Measurements from ENCODE around the gene SLC6A18. TPM values are rescaled to one million over a fixed set of nuclear protein-coding genes. Genes with fewer than 3 reads are reported as not detected.

The SLC6A18 gene
- total RNA-seq, 2 experiments from 2014 or later: not detected

DNA sequence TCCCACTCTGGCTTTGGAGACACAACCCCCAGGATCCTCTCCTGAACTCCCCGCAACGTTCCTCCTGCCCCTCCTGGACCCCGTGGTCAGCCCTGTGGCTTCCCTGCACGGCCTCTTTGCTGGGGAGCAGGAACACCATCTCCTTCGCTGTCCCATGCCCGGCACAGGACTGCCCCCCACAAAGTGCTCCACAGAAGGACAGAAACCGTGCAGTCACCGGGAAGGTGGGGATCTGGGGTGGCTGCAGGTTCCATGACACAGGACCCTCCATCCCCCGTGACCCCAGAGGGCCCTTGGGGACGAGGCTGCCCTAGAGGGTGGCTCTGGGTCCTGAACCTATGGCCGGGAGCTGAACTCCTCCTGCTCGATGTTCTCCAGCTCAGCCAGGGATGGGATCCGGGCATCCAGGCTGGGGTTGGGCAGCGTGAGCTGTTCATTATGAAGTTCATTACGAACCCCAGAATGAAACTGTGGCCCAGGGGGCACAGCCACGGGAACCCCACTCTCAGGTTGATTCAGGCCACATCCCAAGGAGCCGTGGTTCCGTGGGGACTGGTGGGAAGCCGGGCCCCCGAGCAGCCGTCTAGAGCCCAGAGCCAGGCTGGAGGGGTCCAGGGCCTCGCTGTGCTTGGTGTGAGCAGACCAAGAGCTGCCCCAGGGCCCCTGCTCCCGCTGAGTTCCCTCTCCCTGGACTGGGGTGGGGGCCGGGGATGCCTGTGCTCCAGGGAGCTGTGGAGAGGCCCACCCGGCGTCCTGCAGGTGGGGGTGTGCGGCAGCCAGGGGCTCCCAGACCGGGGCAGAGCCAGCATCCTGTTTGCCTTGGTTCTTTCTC, 24.5 kb upstream of the SLC6A18 start:
- Mint-ChIP-seq H3K9me3 (no peaks in the 10 kb centered on the region), H3K4me3 (no peak overlapping the region), H3K27me3 (no peaks in the 10 kb centered on the region), H3K27ac (no peak overlapping the region), H3K36me3 (ENCODE audit: low read depth) (no peaks in the 10 kb centered on the region), H3K4me1 (ENCODE audit: low read depth) (no peaks in the 10 kb centered on the region)
- no peak for DNase-seq
- POLR2A ChIA-PET: no interaction called here
- TF ChIP-seq, protein P1, sequence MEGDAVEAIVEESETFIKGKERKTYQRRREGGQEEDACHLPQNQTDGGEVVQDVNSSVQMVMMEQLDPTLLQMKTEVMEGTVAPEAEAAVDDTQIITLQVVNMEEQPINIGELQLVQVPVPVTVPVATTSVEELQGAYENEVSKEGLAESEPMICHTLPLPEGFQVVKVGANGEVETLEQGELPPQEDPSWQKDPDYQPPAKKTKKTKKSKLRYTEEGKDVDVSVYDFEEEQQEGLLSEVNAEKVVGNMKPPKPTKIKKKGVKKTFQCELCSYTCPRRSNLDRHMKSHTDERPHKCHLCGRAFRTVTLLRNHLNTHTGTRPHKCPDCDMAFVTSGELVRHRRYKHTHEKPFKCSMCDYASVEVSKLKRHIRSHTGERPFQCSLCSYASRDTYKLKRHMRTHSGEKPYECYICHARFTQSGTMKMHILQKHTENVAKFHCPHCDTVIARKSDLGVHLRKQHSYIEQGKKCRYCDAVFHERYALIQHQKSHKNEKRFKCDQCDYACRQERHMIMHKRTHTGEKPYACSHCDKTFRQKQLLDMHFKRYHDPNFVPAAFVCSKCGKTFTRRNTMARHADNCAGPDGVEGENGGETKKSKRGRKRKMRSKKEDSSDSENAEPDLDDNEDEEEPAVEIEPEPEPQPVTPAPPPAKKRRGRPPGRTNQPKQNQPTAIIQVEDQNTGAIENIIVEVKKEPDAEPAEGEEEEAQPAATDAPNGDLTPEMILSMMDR (IDR thresholded peaks at IDR 0.05): no peak
- no peak for ATAC-seq
- intact Hi-C loops (cut with micrococcal nuclease): no loop called here
- CTCF ChIA-PET: no interaction called here

DNA sequence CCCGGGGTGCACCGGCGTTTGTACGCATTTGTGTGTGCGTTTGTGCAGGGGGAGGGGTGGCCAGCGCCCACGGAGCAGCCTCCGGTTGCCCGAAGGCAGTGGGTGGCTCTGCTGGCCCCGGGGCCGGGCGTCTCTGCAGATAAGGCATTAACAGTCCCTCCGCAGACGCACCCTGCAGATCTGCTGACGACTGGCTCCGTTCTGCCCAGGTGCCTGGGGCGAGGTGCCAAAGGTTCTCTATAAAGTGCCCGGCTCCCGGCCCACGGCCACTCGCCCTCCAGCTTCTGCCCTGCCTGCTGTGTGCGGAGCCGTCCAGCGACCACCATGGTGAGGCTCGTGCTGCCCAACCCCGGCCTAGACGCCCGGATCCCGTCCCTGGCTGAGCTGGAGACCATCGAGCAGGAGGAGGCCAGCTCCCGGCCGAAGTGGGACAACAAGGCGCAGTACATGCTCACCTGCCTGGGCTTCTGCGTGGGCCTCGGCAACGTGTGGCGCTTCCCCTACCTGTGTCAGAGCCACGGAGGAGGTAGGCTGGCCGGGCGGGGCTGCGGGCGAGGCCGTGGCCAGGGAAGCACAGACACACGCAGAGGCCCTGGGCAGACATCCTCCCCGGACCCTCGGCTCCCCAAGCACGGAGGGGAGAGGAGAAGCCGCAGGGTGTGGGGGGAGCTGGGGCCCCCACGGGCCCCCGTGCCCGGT, 23.7 kb upstream of the SLC6A18 start, which contains the start of gene SLC6A19:
SLC6A19 (plus strand) TSS at position 269 of the 699 bp plus-strand sequence; CDS start at position 325, 56 bp downstream.
- ChIA-PET CTCF (no interaction called here), POLR2A (interaction anchor here (1.0 kb wide), 1 partner anchor 102 kb away, joined by 3 read pairs; no protein-coding TSS in a partner anchor)
- Mint-ChIP-seq H3K27me3 (no peaks in the 10 kb centered on the region), H3K36me3 (ENCODE audit: low read depth) (no peaks in the 10 kb centered on the region), H3K4me1 (ENCODE audit: low read depth) (no peaks in the 10 kb centered on the region), H3K9me3 (no peaks in the 10 kb centered on the region), H3K4me3 (no peak within 1 kb of the TSS), H3K27ac (no peak within 1 kb of the TSS)
- no peak for ATAC-seq
- TF ChIP-seq, protein P1 (IDR thresholded peaks at IDR 0.05): no peak
- DNase-seq: no peak
- intact Hi-C loops (cut with micrococcal nuclease): no loop called here

DNA sequence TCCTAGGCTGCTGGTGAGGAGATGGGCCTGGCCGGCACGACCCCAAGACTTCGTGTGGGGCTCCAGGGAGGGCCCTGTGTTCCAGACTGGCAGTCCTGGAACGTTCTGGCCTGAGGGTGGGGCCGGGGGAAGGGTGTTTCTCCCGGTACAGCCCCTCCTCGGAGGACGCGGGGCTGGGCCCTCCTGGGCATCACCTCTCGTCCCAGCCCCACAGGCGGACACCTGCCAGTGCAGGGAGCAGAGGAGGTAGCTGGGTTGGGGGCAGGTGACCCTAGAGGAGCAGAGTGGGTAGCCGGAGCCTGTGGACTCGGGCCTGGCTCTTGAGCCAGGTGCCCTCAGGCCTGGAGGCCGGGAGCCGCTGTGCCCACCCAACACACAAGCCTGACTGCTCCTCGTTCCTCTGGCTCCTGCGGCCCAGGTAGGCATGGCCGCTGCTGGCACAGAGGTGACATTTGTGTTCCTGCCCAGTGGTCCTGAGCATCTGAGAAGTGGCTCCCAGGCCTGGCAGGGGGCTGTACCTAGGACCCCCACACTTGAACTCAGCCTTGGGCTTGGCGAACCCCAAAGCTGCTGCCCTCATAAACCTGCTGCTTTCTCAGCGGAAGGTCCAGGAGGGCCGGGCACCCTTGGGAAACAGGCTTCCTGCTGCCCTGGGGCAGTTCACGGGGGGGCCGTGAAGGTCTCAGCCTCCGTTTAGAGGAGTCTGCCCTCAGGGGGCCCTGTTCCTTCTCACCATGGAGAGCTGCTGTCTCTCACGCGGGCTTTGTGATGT, 23.0 kb upstream of the SLC6A18 start:
- intact Hi-C loops (cut with micrococcal nuclease): no loop called here
- no peak overlapping the region for H3K4me3 Mint-ChIP-seq
- TF ChIP-seq, protein P1 (IDR thresholded peaks at IDR 0.05): no peak
- ATAC-seq (no peak), DNase-seq (no peak)
- no peaks in the 10 kb centered on the region for H3K36me3 Mint-ChIP-seq (ENCODE audit: low read depth)
- no peaks in the 10 kb centered on the region for H3K4me1 Mint-ChIP-seq (ENCODE audit: low read depth)
- H3K9me3 Mint-ChIP-seq: no peaks in the 10 kb centered on the region
- ChIA-PET POLR2A (interaction anchor here (1.0 kb wide), 1 partner anchor 101 kb away, joined by 3 read pairs; no protein-coding TSS in a partner anchor), CTCF (no interaction called here)
- H3K27ac Mint-ChIP-seq: no peak overlapping the region
- no peaks in the 10 kb centered on the region for H3K27me3 Mint-ChIP-seq

DNA sequence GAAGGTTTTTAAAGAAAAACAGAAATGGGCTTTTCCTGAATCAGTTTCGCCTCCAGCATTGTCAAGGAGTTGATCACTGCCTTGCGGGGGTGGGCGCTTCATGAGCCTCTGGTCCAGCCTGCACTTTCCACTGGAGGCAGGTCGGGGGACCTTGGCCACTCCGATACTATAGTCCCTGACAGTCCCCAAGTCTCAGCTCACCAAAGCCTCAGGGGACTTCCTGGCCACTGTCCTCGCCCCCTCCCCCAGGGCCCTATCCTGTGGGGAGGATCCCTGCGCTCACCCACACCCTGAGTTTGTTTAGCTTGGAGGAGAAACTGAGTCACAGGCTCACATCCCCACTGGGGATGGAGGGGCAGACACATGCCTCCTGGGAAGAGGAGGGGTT, 22.4 kb upstream of the SLC6A18 start:
- CTCF ChIA-PET: no interaction called here
- POLR2A ChIA-PET: no interaction called here
- TF ChIP-seq, protein P1 (IDR thresholded peaks at IDR 0.05): no peak
- Mint-ChIP-seq H3K27me3 (no peaks in the 10 kb centered on the region), H3K36me3 (ENCODE audit: low read depth) (no peaks in the 10 kb centered on the region), H3K9me3 (no peaks in the 10 kb centered on the region), H3K27ac (no peak overlapping the region), H3K4me3 (no peak overlapping the region), H3K4me1 (ENCODE audit: low read depth) (no peaks in the 10 kb centered on the region)
- DNase-seq: no peak
- no peak for ATAC-seq
- intact Hi-C loops (cut with micrococcal nuclease): no loop called here

All from activated CD8-positive, alpha-beta T cell treated with anti-CD3 and anti-CD28 coated beads for 36 hours (primary cell).